Fibroblast of the aortic adventitia (primary cell): ENCODE measurements around the gene ZNHIT1. TPM values are rescaled to one million over a fixed set of nuclear protein-coding genes. Genes with fewer than 3 reads are reported as not detected.

ENCODE experiments used
- DNase-seq: peaks from one replicate; pipeline ENCODE4 v3.0.0-alpha.2; 2010; ENCODE audit warnings: low read depth
- H3K4me3 ChIP-seq: 2 replicates; pipeline ENCODE4 v1.5.1; 2011; ENCODE audit warnings: low read depth, mild to moderate bottlenecking, control low read depth, low read length, moderate library complexity
- total RNA-seq: library from RNA; depleted of rRNA; stranded (reverse); fragments of >200 nt; gene quantifications from 2 replicates; pipeline ENCODE4 v1.2.3, GENCODE V29; 2012; ENCODE audit warnings: low replicate concordance
- TF ChIP-seq, protein P1 (sequence below): IDR thresholded peaks from 2 replicates; pipeline ENCODE4 v1.5.1; 2011; ENCODE audit warnings: mild to moderate bottlenecking, low read length, control low read depth, inconsistent platforms; ENCODE audit not compliant: insufficient read depth

The ZNHIT1 gene
- 75.6 and 98.2 TPM in 2 replicates for total RNA-seq

DNA sequence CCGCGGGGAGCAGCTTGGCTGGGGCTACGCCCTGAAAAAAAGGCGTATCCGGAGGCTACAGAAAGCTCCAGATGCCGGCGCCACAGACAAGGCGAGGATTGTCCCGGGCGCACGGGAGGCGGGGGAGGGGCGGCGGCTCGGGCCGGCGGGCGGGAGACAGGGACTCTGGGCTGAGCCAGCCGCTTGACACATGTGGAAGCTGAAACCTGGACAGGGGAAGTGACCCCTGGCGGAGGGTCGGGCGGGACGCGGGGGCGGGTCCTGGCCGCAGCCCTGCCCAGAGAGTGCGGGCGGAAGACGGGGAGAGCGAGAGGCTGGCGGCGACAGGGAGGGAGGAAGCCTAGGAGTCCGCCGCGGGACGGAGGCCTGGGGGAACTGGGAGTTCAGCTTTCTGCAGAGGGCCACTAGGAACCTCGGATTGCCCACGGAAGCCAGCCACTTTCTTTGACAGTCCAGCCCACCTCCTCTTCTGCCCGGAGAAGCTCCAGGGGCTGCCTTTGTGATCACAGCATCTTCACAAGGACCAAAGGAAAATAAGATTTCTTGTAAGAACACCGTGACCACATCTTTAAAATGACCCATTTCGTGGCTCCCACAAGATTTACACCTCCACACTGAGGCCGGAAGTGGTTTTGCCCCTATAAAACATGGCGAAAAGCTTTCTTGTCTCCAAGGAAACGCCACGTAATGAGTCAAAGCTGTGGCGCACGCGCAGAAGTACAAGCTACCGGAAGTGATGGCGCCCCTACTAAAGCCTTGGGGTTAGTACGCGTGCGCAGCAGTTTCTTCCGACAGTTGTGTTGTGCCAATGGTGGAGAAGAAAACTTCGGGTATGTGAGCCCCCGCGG is at the start of gene ZNHIT1, which contains the start of gene PLOD3:
Gene ZNHIT1 (plus strand): TSS at position 778 of the 848 bp plus-strand sequence. CDS start 31 bp downstream, at position 809.
Gene PLOD3 (minus strand): TSS at position 194 of the 848 bp plus-strand sequence. CDS start 307 bp downstream, outside the sequence.
- TF ChIP-seq, protein P1, sequence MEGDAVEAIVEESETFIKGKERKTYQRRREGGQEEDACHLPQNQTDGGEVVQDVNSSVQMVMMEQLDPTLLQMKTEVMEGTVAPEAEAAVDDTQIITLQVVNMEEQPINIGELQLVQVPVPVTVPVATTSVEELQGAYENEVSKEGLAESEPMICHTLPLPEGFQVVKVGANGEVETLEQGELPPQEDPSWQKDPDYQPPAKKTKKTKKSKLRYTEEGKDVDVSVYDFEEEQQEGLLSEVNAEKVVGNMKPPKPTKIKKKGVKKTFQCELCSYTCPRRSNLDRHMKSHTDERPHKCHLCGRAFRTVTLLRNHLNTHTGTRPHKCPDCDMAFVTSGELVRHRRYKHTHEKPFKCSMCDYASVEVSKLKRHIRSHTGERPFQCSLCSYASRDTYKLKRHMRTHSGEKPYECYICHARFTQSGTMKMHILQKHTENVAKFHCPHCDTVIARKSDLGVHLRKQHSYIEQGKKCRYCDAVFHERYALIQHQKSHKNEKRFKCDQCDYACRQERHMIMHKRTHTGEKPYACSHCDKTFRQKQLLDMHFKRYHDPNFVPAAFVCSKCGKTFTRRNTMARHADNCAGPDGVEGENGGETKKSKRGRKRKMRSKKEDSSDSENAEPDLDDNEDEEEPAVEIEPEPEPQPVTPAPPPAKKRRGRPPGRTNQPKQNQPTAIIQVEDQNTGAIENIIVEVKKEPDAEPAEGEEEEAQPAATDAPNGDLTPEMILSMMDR, result peak; percentile 6
- DNase-seq, result peak; percentile 99
- H3K4me3 ChIP-seq, result peak within 1 kb of the TSS; percentile 88

DNA sequence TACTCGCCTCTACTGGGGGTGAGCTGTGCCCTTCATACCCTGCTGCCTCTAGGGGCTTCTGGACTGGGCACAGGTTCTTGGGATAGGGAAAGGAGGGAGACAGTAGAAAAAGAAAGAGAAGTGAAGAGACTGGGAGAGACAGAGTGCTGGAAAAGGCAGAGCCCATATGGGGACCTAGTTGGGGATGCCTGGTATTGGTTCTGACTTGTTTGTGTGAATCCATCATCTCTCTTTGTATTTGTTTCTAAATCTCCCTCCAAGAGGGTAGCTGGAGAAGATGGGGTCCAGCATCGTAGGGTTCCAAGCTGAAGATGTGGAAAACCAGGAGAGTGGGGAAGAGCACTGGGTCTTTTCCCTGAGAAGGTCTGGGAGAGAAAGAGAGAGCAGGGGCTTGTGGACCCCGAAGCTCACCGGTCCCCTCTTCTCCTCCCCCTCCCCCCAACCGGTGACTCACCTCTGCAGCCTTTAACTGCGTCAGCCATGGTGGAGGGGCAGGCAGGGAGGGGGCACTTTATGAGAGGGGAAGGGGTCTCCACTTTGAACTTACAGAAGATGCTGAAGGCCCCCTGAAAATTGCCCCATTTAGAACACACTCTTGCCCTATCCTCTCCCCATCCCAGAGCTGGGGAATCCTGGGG is 49.4 kb upstream of the ZNHIT1 start:
- no peak overlapping the region for H3K4me3 ChIP-seq
- DNase-seq, result no peak
- TF ChIP-seq, protein P1, result no peak

DNA sequence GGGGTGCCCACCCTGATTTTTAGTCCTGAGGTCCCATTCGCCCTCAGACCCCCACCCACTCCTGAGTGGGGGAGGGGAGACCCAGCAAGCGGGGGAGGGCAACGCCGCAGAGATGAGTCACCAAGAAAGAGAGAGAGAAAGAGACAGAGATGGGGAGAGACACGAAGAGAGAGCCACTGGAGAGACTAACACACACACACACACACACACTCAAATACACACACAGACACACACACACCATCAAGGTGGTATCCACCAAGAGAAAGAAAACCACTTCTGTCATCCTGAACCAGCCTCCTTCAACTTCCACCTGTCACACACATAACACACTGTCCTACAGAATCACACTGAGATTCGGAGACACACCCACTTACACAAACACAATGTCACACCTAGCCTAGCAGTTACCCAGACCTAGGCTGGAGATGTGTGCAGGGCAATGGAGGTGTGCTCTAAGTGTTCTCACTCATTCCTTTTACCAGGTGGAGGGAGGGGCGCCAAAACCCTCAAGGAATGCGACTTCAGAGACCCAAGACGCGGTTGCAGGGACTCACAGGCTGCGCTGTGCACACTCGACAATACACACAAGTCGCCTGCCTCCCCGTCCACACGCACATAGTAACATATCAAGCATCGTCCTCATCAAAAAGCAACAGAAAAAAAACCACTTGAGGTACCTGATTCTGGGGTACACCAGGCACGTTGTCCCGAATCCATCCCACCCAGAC is 48.7 kb upstream of the ZNHIT1 start:
- no peak overlapping the region for H3K4me3 ChIP-seq
- DNase-seq, result no peak
- TF ChIP-seq, protein P1, result no peak

DNA sequence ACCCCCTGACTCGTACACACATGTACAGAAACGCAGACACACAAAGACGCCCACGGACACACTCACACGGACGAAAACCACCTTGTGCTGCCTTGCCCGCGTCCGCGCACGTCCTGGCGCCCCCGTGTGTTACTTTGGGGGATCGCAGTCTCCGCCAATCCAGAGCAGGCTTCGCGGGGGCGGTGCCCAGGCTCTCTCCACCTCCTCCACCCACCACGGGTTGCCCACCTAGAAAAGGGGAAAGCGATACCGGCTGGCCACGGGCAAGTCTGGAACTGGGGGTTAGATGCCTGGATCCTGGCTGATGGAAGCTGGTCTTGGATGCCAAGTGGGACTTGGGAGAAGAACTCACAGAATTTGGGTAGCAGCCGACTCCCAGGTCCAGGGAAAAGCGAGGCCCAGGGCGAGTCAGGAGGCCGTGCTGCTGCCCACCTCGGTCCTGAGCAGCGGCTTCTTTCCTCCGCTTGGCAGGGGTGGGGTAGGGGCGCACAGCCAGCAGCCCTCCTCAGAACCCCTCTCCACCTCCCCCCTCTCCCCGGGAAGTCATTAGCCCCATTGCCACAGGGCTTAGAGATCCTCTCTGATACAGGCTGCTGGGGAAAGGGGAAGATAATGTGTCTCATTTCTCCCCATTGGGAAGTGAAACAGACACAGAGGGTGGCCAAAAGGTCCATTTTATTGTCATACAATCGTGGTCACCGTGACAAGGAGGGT is 48.0 kb upstream of the ZNHIT1 start:
- TF ChIP-seq, protein P1, result peak; percentile 96
- no peak overlapping the region for H3K4me3 ChIP-seq
- DNase-seq, result peak; percentile 61

DNA sequence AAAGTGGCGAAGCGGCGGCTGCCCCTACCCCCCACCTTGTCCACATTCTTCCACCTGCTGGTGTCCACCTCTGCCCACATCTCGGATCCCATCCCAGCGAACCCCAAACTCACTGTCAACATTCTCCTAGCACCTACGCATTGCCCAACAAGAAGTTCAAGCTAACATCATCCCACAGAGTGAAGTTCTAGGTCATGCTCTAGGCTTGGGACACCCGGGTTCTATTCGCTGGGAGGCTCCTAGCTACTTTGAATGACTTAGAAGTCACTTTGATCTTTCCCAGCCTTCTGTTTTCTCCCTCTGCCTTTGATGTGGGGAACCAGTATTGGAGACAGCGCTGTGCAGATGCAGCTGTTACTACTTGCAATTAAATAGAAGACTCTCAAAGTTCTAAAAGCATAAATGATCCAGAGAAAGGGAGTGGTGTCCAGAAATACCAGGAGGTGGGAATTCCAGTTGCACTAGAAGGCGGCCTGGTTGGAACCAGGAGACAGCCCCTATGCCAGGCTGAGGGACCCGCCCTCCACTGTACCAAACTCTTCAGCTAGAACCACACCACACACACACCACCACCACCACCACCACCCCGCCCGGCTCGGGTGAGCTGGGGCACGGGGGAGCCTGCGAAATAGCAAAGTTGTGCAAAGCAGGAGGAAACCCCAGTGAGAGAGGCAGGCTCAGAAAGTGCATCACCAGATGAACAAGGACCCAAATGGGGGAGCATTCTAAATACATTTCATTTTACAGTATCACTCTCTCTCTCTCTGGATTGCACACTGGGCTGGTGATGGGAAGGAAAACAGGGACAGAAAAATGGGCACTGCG is 47.1 kb upstream of the ZNHIT1 start:
- DNase-seq, result no peak
- TF ChIP-seq, protein P1, result no peak
- no peak overlapping the region for H3K4me3 ChIP-seq
